GM12878 (cell line): ENCODE data around the gene GID4. TPM values are rescaled to one million over a fixed set of nuclear protein-coding genes. Genes with fewer than 3 reads are reported as not detected.

Source experiments
- ATAC-seq: fragments of 200-7000 bp; cut with Tn5 transposase; 3 replicates; pipeline ENCODE4 v1.9.1; 2020; ENCODE audit warnings: mild to moderate bottlenecking, moderate library complexity
- BruUV-seq: library from RNA; stranded (reverse); fragments of 400-500 nt; replicated peaks from 2 replicates; lab custom pipeline; 2021; lab: Mats Ljungman, UMichigan
- CTCF ChIA-PET: fragments of 300-600 bp; sonication (Branson Sonifier 250); formaldehyde crosslinking; extraction: SDS; loops from one replicate; lab custom pipeline; 2021; ENCODE audit warnings: inconsistent platforms; lab: Yijun Ruan, JAX
- POLR2A ChIA-PET: fragments of 350-600 bp; formaldehyde crosslinking; extraction: SDS; loops from one replicate; lab custom pipeline; 2021; ENCODE audit warnings: inconsistent platforms; lab: Charles Lee
- RAD21 ChIA-PET: fragments of 300-600 bp; sonication (Branson Sonifier 250); formaldehyde crosslinking; loops from one replicate; lab custom pipeline; 2023; ENCODE audit warnings: antibody characterized with exemption; ENCODE audit not compliant: unreplicated experiment; lab: Charles Lee
- SMC1A ChIA-PET: fragments of 300-600 bp; sonication (Branson Sonifier 250); formaldehyde crosslinking; loops from one replicate; lab custom pipeline; 2023; ENCODE audit not compliant: unreplicated experiment, uncharacterized antibody; lab: Charles Lee
- DNase-seq: peaks from one replicate; pipeline ENCODE4 v3.0.0-alpha.2; 2011; ENCODE audit warnings: low read depth, low spot score
- FAIRE-seq: peaks from 3 replicates; lab custom pipeline; 2011; peaks lifted over from hg19 to GRCh38; lab: Jason Lieb, UNC
- H2AFZ ChIP-seq: 2 replicates; pipeline ENCODE4 v1.6.0; 2011; ENCODE audit warnings: low read depth, low read length, control low read depth; ENCODE audit not compliant: control insufficient read depth
- H3K27ac ChIP-seq: 2 replicates; pipeline ENCODE4 v1.5.1; 2011; ENCODE audit warnings: control low read depth; ENCODE audit not compliant: control insufficient read depth, insufficient read depth
- H3K27me3 ChIP-seq, 2 experiments: replicated peaks in 1 of 2; 2 replicates each; pipeline versions ENCODE4 v1.6.0 to v1.6.1; 2011; ENCODE audit warnings: low read length in 1 of 2; ENCODE audit not compliant: control insufficient read depth in 2 of 2, insufficient read depth in 2 of 2
- H3K36me3 ChIP-seq, 2 experiments: 2 replicates each; pipeline ENCODE4 v1.5.1; 2011; ENCODE audit warnings: low read length in 1 of 2; ENCODE audit not compliant: control insufficient read depth in 2 of 2, insufficient read depth in 2 of 2
- H3K4me1 ChIP-seq: 2 replicates; pipeline ENCODE4 v1.6.1; 2011; ENCODE audit warnings: mild to moderate bottlenecking, low read length, moderate library complexity, mixed read lengths; ENCODE audit not compliant: control insufficient read depth, insufficient read depth
- H3K4me2 ChIP-seq: 2 replicates; pipeline ENCODE4 v1.6.0; 2011; ENCODE audit warnings: control low read depth; ENCODE audit not compliant: control insufficient read depth, insufficient read depth
- H3K4me3 ChIP-seq: fragments of 200-600 bp; sonication (generic); 2 replicates; pipeline ENCODE4 v1.5.1; 2016
- H3K79me2 ChIP-seq: 2 replicates; pipeline ENCODE4 v1.6.0; 2011; ENCODE audit warnings: low read length; ENCODE audit not compliant: control insufficient read depth, insufficient read depth
- H3K9ac ChIP-seq: 2 replicates; pipeline ENCODE4 v1.8.0; 2011; ENCODE audit warnings: low read length, control low read depth, mixed read lengths; ENCODE audit not compliant: control insufficient read depth, insufficient read depth
- H3K9me3 ChIP-seq: replicated peaks from 3 replicates; pipeline ENCODE4 v1.5.1; 2011; ENCODE audit warnings: mild to moderate bottlenecking, low read length; ENCODE audit not compliant: control insufficient read depth, insufficient read depth
- H4K20me1 ChIP-seq: 2 replicates; pipeline ENCODE4 v1.6.0; 2011; ENCODE audit not compliant: control insufficient read depth, insufficient read depth
- BHLHE40 ChIP-seq, 2 experiments: fragments of 450-650 bp in 1 of 2; IDR thresholded peaks; 2 replicates each; pipeline ENCODE4 v1.6.1; 2011 to 2017; ENCODE audit warnings: low read depth in 2 of 2, borderline replicate concordance in 1 of 2, improper control_type of control experiment in 1 of 2, low read length in 1 of 2, mild to moderate bottlenecking in 1 of 2
- CHD2 ChIP-seq: IDR thresholded peaks from 2 replicates; pipeline ENCODE4 v1.6.1; 2011; ENCODE audit warnings: low read depth, low read length, improper control_type of control experiment, borderline replicate concordance
- POLR2A ChIP-seq: IDR thresholded peaks from 2 replicates; pipeline ENCODE4 v1.6.1; 2011; ENCODE audit warnings: low read depth, mild to moderate bottlenecking, low read length
- REST ChIP-seq: IDR thresholded peaks from 2 replicates; pipeline ENCODE4 v1.6.1; 2012; ENCODE audit warnings: mild to moderate bottlenecking, low read depth, low read length
- WGBS: methylation state at CpG from one replicate; pipeline ENCODE4 v1.1.6; 2016; ENCODE audit warnings: low lambda C conversion rate; ENCODE audit not compliant: insufficient replicate concordance, insufficient coverage; ENCODE audit errors: missing lambda C conversion rate; 5-methylcytosine and 5-hydroxymethylcytosine counted together
- in situ Hi-C: fragments of 300-500 bp; cut with MboI; formaldehyde crosslinking; loops from 9 replicates; pipeline ENCODE4 v1.14.3; 2018; ENCODE audit warnings: mixed read lengths
- intact Hi-C: fragments of 100-400 bp; cut with micrococcal nuclease; formaldehyde crosslinking; loops from one replicate; pipeline ENCODE4 v1.14.2; 2022; ENCODE audit not compliant: unreplicated experiment
- polyA plus RNA-seq, 11 experiments: library from polyadenylated mRNA; depleted of rRNA in 4 of 11; unstranded in 6 of 11; stranded (reverse) in 5 of 11; fragments of >200 nt; fragmentation: Nextera tagmentation in 4 of 11; fragmentation: Illumina TruSeq in 1 of 11; extraction: Ambion mirVana in 4 of 11; extraction: Trizol in 1 of 11; gene quantifications; 1 replicate in 1 of 11; 2 replicates in 10 of 11; pipeline versions ENCODE4 v1.2.1 to v1.2.3, GENCODE V29; 2011 to 2016; ENCODE audit warnings: inconsistent platforms in 2 of 11, missing spikeins in 2 of 11, low read depth in 1 of 11
- total RNA-seq, 4 experiments: library from RNA; depleted of rRNA in 3 of 4; stranded (reverse); fragments of >200 nt in 3 of 4; fragmentation: Illumina TruSeq in 1 of 4; extraction: Trizol in 1 of 4; gene quantifications; 2 replicates each; pipeline versions ENCODE4 v1.2.1 to v1.2.3, GENCODE V29; 2013 to 2021

GID4 gene
- total and polyA plus RNA-seq, 10 of the 15 experiments (the other 5 are each of a cell fraction or from before 2014, with no cell fraction given) = 0.93 to 7.3 (median 3.6) TPM

GRCh38 chr17:18008496-18009268 lies 30.5 kb upstream of the GID4 start (continued):
- no peak for TF ChIP-seq BHLHE40 (IDR thresholded peaks at IDR 0.05; ENCODE audit: borderline replicate concordance in 1 of 2, low read depth in 2 of 2, low read length in 1 of 2)
- no peak for TF ChIP-seq CHD2

- H3K27me3 ChIP-seq = no peaks in the 10 kb centered on the region
- POLR2A ChIA-PET = no interaction called here
- FAIRE-seq (no peak), ATAC-seq (no peak), DNase-seq (no peak)
- H3K4me1 ChIP-seq = no peaks in the 10 kb centered on the region
- RAD21 ChIA-PET = no interaction called here
- no peak overlapping the region for H3K9ac ChIP-seq
- no peak overlapping the region for H3K4me2 ChIP-seq
- in situ Hi-C loops = no loop called here
- intact Hi-C loops = loop anchor here (10.0 kb wide), 1 partner anchor 675 kb away; no protein-coding TSS in a partner anchor
- H2AFZ ChIP-seq = no peak overlapping the region
- TF ChIP-seq REST = no peak
- no peak for TF ChIP-seq POLR2A
- H3K79me2 ChIP-seq = no peaks in the 10 kb centered on the region
- 86% methylated on average over 8 of the region's 8 CpGs for WGBS
- H3K4me3 ChIP-seq = no peak overlapping the region
- CTCF ChIA-PET = no interaction called here
- SMC1A ChIA-PET = interaction anchor here (1.6 kb wide), 1 partner anchor 25 kb away, joined by 4 read pairs; no protein-coding TSS in a partner anchor
- H4K20me1 ChIP-seq = no peaks in the 10 kb centered on the region
- peaks cover 0 to 3% of the 10 kb centered on the region in 2 experiments; a peak in 1 of 4 replicates for H3K36me3 ChIP-seq
- no peaks in the 10 kb centered on the region for H3K9me3 ChIP-seq
- H3K27ac ChIP-seq = no peak overlapping the region
- no TSS peak for BruUV-seq
These were observed 29.4 kb upstream of the GID4 start for GRCh38 chr17:18009609-18010420.
